Dedifferentiated amniotic fluid mesenchymal stem cell (primary cell): ENCODE results near the gene IER2.
"Not testable (repeated sequence)": the region's sequence is repeated elsewhere in the genome, so short reads cannot be mapped to it uniquely, and the experiment has no call there.

Experiments
- DNase-seq: peaks from one replicate; pipeline ENCODE4 v3.0.0-alpha.2; 2016; ENCODE audit errors: extremely low spot score

Gene IER2

GRCh38 chr19:13138171-13138915 is 11.9 kb upstream of the IER2 start:
- DNase-seq = no peak

DNA sequence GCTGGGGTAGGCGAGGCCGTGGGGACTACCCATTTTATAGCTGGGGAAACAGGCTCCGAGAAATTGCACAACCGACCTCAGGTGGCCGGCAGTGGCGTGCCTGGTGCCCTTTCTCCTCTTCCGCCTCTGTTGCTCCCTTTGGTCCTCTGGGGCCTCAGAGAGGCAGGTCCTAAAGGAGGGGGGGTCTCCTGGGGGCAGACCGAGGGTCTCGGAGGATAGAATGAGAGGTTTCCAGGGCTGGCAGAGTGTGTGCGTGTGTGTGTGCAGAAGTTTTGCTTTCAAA is 11.4 kb upstream of the IER2 start:
- DNase-seq = no peak

DNA sequence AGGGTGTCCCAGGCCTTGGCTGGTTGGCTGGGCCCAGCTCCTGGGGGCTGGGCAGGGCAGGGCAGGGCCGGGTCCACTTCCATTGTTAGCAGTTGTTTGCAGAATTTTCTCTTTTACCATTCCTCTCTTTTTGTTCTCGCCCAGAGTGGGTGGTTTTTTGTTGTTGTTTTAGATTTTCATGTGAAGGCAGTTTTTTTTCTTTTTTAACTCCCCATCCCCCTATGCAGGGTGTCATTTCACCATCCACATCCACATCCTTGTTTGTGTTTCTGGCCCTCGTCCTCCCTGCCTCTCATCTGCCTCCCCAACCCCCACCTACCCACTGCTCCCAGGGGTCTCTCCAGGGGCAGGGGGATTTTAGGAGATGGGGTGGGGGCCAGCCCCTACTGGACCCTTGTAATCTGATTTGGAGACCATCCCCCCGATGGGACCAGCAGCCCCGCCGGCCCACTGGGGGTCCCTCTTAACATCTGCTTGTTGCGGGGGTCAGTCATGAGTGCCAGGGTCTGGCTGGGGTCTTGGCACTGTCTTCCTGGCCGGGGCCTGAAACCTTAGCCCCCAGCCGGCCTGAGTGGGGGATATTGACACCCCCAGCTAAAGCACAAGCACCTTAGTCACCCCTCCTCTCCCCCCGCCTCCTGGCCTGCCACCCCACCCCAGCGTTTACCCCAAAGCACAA is 10.4 kb upstream of the IER2 start:
- no peak for DNase-seq

GRCh38 chr19:13146763-13147563 is 3.2 kb upstream of the IER2 start:
- DNase-seq = no peak

DNA sequence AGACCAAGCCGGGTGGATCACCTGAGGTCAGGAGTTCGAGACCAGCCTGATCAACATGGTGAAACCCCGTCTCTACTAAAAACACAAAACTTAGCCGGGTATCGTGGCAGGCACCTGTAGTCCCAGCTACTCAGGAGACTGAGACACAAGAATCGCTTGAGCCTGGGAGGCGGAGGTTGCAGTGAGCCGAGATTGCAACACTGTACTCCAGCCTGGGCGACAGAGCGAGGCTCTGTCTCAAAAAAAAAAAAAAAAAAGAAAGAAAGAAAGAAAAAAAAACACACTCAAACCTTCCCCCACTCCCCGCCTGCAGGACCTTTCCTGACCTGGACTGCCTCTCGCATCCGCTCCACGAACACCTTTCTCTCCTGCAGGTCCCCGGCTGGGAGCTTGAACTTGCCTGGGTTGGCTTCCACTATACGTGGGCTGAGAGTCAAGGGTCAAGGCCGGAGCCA is 1.0 kb upstream of the IER2 start:
- DNase-seq = not testable (repeated sequence)

- no peak for DNase-seq
These were observed 504 bp upstream of the IER2 start for GRCh38 chr19:13149628-13150186.

- no peak for DNase-seq
These were observed 857 bp downstream of the IER2 start for GRCh38 chr19:13150931-13151604.

DNA sequence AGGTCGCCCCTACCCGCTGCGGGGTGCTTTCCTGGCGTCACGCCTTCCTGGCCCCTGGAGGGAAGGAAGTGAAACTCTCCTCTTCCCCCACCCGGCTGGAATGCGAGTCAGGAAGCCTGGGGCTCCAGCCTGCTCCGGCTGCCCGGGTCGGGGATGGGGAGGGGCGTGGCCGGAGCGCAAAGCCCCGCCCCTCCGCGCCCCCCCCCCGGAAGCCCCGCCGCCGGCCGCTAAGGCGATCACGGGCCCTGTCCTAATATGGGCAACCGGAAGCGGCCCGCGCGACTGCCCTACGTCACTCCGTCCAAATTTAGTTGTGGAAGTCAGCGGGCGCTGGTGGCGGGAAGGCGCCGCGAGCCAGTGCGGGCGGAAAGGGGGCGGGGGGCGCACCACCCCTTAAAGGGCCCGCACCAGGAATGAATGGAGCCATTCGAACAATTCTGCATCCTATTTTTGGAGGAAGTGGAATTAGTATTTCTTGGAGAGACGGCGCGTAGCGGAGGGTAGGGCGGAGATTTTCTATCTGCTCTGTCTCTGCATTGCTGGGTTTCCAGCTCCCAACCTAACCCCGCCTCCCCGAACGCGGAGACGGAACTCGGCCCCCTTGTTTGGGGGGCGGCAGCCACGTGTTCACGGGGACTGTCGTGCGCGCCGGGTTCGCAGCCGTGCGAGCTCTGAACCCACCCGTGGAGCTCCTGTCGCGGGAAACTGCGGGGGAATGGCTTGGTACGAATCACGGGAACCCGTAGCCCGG is 1.6 kb downstream of the IER2 start:
- DNase-seq = peak; percentile 94

DNA sequence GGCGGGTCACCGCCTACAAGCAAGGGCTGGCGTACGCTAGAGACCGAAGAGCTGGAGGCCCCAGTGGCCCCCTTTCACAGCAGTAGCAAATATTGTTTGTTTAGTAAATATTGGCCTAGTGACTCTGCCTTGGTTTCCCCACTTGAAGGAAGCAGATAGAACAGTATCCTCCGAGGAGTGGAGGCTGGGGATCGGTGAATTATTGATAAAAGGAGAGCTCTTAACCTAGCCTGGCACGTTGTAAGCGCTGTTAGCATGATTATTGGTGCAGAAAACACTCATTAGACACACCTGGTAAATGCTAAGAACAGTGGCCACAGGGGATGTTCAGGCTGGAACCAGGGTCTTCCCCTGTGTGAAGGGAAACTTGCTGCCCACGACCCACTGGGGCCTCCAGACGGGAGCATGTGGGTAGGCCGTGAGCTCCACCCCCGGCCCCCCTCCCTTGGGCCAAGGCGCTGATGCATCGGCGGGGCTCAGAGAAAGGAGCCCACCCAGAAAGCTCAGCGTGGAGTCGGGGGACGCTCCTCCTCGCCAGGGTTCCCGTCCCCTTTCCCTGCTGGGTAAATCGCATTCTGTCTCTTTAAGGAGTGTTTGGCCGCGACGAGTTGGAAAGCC is 2.3 kb downstream of the IER2 start:
- DNase-seq = peak; percentile 38

GRCh38 chr19:13152974-13153568 is 2.9 kb downstream of the IER2 start:
- peak; percentile 93 for DNase-seq

- DNase-seq = no peak
These were observed 3.5 kb downstream of the IER2 start for GRCh38 chr19:13153569-13154240.

- DNase-seq = peak; percentile 91
These were observed 4.1 kb downstream of the IER2 start for GRCh38 chr19:13154241-13154778.

GRCh38 chr19:13154911-13155471 is 4.8 kb downstream of the IER2 start:
- peak; percentile 31 for DNase-seq

GRCh38 chr19:13155472-13156359 is 5.5 kb downstream of the IER2 start:
- DNase-seq = peak; percentile 50

DNA sequence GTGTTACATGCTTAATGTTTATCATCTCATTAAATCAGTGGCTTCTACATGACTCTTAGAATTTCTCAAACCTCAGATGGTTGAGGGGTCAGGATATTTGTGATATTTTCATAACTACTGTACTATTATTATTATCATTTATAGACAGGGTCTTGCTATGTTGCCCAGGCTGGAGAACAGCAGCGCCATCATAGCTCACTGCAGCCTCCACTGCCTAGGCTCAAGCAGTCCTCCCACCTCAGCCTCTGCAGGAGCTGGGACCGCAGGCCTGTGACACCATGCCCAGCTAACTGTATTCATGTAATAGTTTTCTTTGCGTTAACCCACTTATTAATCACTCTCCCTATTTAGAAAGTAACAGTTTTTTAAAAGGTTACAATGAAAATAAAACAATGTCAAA is 9.5 kb downstream of the IER2 start:
- no peak for DNase-seq

GRCh38 chr19:13160557-13160956 is 10.3 kb downstream of the IER2 start:
- DNase-seq = no peak

DNA sequence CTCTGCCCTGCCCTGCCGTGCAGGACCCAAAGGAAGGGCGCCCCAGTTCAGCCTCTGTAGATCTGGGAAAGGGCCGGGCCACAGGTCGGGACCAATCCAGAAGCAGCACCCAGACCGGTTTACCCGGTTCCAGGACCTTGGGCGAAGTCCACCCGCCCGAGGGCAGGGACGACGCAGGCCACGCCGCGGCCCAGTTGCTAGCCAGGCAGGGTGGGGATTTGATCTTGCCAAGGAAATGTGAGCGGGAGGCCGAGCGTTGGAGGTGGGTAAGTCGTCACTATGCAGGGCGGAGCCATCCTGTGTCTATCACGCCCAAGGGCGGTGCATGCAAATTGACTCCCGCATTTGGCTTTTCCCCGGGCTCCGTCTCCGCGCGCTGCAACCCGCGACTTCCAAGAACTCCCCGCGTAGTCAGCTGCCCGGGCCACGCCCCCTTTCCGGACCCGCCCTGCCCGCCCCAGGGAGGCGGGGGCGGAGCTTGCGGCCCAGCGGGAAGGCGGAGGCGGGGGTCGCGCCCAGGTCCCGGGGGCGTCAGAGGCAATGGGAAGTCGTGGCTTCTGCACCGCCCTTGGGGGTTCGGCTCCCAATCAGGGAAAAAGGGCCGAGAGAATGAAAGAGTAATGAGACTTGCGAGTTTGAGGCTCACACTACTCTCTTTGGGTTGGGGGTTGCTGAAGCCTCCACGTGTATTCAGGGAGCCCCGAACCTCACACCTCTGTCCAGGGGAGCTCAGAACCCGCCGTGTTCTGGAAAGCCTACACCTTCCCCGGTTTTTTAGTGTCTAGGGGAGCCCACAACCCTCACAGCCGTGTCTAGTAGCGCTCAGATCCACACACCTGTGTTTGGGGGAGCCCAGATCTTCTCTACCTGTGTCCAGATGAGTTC is 12.8 kb downstream of the IER2 start:
- peak; percentile 97 for DNase-seq
